ENCODE results near the gene PZP. TPM values are rescaled to one million over a fixed set of nuclear protein-coding genes. Genes with fewer than 3 reads are reported as not detected.

PZP gene
- total and polyA plus RNA-seq, 10 of the 15 experiments (the other 5 are each of a cell fraction or from before 2014, with no cell fraction given), result not detected

- no peak for TF ChIP-seq RBBP5 (conservative IDR thresholded peaks at IDR 0.05)
- no peak for TF ChIP-seq ZNF217 (IDR thresholded peaks at IDR 0.05)
- TF ChIP-seq MEF2A (IDR thresholded peaks at IDR 0.05; ENCODE audit: insufficient read depth, low read depth, low read length), result no peak
- TF ChIP-seq CREB1 (IDR thresholded peaks at IDR 0.05; ENCODE audit: low read depth), result no peak
- TF ChIP-seq IKZF1 (conservative IDR thresholded peaks at IDR 0.05), result no peak
- TF ChIP-seq DPF2 (IDR thresholded peaks at IDR 0.05), result no peak
These were observed 98.3 kb downstream of the PZP start (continued) for GRCh38 chr12:9109737-9110491.

GRCh38 chr12:9109213-9109522 lies 99.0 kb downstream of the PZP start:
- H3K4me2 ChIP-seq (ENCODE audit: control insufficient read depth, insufficient read depth), result no peak overlapping the region
- H3K9ac ChIP-seq (ENCODE audit: control insufficient read depth, insufficient read depth, low read length), result no peak overlapping the region
- FAIRE-seq (no peak), ATAC-seq (no peak), DNase-seq (ENCODE audit: low read depth, low spot score) (no peak)
- TF ChIP-seq CEBPZ (IDR thresholded peaks at IDR 0.05; ENCODE audit: low read depth, low read length) (no peak), EGR1 (IDR thresholded peaks at IDR 0.05; ENCODE audit: borderline replicate concordance in 1 of 2, low read depth in 2 of 2, low read length in 2 of 2) (no peak), TBL1XR1 (IDR thresholded peaks at IDR 0.05; ENCODE audit: low read depth, low read length) (no peak), NR2C1 (IDR thresholded peaks at IDR 0.05) (no peak), REST (IDR thresholded peaks at IDR 0.05; ENCODE audit: low read depth, low read length) (no peak), JUND (IDR thresholded peaks at IDR 0.05; ENCODE audit: low read depth, low read length) (no peak), YY1 (IDR thresholded peaks at IDR 0.05; ENCODE audit: low read depth, low read length) (no peak)
- ChIA-PET CTCF (no interaction called here), SMC1A (ENCODE audit: uncharacterized antibody, unreplicated experiment) (interaction anchor here (0.9 kb wide), 1 partner anchor 105 kb away, joined by 3 read pairs; no protein-coding TSS in a partner anchor), POLR2A (no interaction called here), RAD21 (ENCODE audit: unreplicated experiment) (no interaction called here)
- WGBS (ENCODE audit: insufficient coverage, insufficient replicate concordance, low lambda C conversion rate, missing lambda C conversion rate), result 4% methylated on average over 1 of the region's 1 CpG
- H3K27me3 ChIP-seq (replicated peaks in 1 of 2; ENCODE audit: control insufficient read depth in 2 of 2, insufficient read depth in 2 of 2, low read length in 1 of 2), result no peaks in the 10 kb centered on the region
- no peaks in the 10 kb centered on the region for H3K36me3 ChIP-seq (ENCODE audit: control insufficient read depth in 2 of 2, insufficient read depth in 2 of 2, low read length in 1 of 2)
- no peaks in the 10 kb centered on the region for H4K20me1 ChIP-seq (ENCODE audit: control insufficient read depth, insufficient read depth)
- intact Hi-C loops (cut with micrococcal nuclease; ENCODE audit: unreplicated experiment), result no loop called here
- no TSS peak for BruUV-seq (replicated peaks)
- no peaks in the 10 kb centered on the region for H3K9me3 ChIP-seq (replicated peaks; ENCODE audit: control insufficient read depth, insufficient read depth, low read length)
- no peaks in the 10 kb centered on the region for H3K4me1 ChIP-seq (ENCODE audit: control insufficient read depth, insufficient read depth, low read length)
- no peak overlapping the region for H2AFZ ChIP-seq (ENCODE audit: control insufficient read depth, low read depth, low read length)
- no peaks in the 10 kb centered on the region for H3K79me2 ChIP-seq (ENCODE audit: control insufficient read depth, insufficient read depth, low read length)
- no peak overlapping the region for H3K27ac ChIP-seq (ENCODE audit: control insufficient read depth, insufficient read depth)
- H3K4me3 ChIP-seq, result no peak overlapping the region
- in situ Hi-C loops (cut with MboI), result no loop called here
